DMS153 treated with DMSO at 0.1 percent for 48 hours (cell line): ENCODE measurements around the gene ALOX5.

ENCODE experiments used
- DNase-seq: peaks from one replicate; lab custom pipeline; 2025; ENCODE audit not compliant: unreplicated experiment; lab: John Stamatoyannopoulos, UW

ALOX5 gene

DNA sequence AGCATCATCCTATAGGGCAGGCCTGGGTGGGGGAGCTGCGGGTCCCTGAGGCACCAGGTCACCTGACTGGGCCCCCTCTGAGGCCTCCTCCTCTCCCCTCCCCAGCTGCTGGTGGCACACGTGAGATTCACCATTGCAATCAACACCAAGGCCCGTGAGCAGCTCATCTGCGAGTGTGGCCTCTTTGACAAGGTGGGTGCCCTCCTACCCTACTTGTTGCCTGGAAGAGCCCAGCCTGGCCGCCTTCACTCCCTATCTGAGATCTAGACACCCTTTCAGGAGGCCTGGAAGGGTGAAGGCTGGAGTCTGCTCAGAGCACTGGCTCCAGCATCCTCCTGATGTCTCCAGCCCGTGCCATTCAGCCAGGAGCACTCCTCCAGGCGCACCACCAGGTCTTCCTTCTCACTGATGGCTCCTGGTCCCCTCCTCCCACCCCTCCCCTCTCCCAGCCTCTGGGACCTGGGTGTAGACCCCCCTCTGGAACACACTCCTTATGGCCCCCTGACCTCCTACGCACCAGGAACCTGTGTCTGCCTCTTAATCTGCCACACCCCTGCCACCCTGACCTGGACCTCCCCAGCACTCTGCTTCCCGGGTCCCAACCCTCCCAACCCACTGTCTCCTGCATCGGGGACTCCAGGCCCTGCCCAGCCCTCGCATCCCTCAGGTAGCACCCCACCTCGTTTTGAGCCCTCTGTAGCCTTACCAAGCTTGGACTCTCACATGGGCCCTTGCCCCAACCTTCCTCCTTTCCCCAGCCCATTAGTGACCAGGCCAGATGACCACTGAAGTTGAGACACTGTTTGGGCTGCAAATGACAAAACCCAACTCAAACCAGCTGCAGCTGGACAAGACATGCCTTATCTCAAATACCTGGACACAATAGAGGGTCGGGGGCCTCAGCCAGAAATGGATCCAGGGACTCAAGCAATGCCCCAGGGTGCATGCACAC is 67.5 kb downstream of the ALOX5 start:
- no peak for DNase-seq

- DNase-seq, result no peak
Measured at GRCh38 chr10:45442251-45442650, 68.2 kb downstream of the ALOX5 start.

- no peak for DNase-seq
Measured at GRCh38 chr10:45442662-45443061, 68.6 kb downstream of the ALOX5 start.

- no peak for DNase-seq
Measured at GRCh38 chr10:45443101-45444009, 69.3 kb downstream of the ALOX5 start.

GRCh38 chr10:45444022-45444421 is 70.0 kb downstream of the ALOX5 start:
- no peak for DNase-seq

- DNase-seq, result no peak
Measured at GRCh38 chr10:45444976-45445898, 71.2 kb downstream of the ALOX5 start.

GRCh38 chr10:45446858-45447257 is 72.8 kb downstream of the ALOX5 start:
- no peak for DNase-seq

DNA sequence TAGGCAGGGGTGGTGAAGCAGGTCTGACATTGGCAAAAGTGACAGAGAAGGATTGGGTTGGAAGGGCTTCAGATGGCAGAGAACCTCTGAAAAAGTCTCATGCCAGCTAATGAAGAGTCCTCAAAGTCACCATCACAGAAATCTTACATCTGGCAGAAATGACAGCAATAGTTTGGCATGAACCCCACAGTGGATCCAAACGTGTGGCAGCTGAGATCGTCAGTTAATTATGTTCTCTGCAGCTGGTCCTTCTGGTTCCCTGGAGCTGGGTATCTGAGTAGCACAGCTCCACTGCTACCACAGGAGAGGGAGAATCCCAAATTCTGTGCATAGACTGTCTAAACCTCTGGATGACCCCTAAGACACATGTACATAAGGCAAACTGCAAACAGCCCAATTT is 73.4 kb downstream of the ALOX5 start:
- no peak for DNase-seq

GRCh38 chr10:45450866-45451265 is 76.8 kb downstream of the ALOX5 start:
- DNase-seq, result no peak

DNA sequence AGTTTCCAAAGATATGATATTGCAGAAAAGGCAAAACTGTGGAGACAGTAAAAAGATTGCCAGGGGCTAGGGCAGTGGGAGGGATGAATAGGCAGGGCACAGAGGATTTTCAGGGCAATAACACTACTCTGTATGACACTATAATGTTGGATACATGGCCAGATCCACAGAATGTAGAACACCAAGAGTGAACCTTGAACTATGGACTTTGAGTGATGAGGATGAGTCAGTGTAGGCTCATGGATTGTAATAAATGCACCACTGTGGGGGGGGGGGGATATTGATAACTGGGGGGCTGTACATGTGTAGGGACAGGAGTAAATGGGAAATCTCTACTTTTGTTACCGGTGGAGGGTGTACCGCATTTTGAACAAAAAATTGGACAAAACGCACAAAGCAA is 77.4 kb downstream of the ALOX5 start:
- no peak for DNase-seq

DNA sequence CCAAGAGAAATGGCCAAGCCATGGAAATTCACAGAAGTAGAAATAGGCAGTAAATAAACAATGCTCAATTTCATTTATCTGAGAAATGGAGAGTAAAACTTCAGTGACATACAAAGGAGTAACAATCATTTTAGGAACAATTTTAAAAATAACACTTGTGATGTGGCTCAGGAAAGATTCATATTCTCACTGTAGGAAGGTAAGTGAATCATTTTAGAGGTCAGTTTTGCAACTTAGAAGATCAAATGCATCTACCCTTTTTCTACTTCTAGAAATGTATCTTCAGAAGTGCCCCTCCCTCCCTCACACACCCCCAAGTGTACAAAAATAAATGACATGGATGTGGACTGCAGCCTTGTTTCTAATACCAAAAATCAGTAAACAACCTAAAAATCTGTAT is 78.3 kb downstream of the ALOX5 start:
- no peak for DNase-seq

GRCh38 chr10:45452743-45453452 is 78.9 kb downstream of the ALOX5 start:
- no peak for DNase-seq

DNA sequence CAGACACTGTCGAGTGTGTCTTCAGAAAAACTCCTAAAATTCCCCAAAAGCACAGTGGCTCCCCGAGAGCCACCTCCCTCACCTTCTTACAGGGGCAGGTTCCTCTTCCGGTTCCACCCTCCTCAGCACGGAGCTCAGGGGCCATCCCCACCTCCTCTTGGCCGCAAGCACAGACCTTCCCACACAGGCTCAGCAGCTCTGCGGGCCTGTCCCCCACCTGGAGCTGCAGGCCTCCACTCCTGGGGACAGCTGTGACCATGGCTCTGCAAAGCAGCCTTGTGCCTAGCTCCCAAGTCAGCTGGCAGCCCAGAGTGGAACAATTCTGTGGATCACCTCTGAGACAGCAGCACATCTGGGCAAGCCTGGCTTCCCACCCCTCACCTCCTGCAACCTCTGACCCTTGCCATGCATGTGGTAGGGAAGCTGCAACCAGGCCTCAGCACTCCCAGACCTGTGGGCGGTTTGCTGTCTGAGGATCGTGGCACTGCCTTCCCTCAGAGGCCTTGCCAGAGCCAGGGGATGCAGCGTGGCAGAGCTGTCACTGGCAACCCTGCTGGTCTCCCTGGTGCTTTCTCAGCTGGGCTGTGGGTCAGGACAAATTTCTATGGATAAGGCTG is 79.7 kb downstream of the ALOX5 start:
- DNase-seq, result no peak

DNA sequence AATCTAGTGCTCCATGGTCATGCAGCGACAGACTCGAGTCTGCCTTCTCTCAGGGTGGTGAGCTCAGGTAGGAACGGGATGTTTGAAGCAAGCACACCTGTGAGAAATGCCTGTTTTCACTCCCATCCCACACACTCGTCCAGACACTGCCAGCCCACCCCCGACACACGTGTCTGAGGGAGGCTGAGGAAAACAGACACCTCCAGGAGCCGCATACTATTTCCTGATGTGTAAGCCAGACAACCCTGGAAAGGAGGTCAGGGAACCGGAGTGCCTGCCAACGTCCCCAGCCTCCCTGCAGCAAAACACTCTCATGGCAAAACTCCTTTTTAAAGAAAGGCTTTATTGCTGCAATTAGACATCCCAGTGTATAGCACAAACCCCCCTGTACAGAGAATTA is 80.2 kb downstream of the ALOX5 start:
- no peak for DNase-seq

DNA sequence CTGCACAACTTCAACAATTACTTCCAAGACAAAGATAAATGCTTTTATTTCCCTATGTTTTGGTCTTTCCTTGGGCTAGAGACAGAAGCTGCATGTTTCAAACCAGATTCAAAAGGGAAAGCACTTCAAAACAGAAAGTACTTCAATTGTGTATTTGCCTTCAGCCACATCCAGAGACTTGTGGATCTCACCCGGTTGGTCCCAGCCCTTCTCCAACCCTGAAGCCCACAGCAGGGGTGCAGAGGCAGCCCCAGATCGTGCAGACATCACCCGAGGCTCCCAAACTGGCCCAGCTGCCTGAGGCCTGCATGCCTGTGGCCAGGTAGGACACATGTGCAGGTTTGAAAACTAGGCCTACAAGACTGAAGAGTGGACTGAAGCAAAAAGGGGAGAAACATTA is 80.8 kb downstream of the ALOX5 start:
- DNase-seq, result no peak

- DNase-seq, result no peak
Measured at GRCh38 chr10:45456233-45456632, 82.2 kb downstream of the ALOX5 start.

GRCh38 chr10:45456822-45457221 is 82.8 kb downstream of the ALOX5 start:
- DNase-seq, result no peak

GRCh38 chr10:45457487-45457886 is 83.5 kb downstream of the ALOX5 start:
- DNase-seq, result no peak

DNA sequence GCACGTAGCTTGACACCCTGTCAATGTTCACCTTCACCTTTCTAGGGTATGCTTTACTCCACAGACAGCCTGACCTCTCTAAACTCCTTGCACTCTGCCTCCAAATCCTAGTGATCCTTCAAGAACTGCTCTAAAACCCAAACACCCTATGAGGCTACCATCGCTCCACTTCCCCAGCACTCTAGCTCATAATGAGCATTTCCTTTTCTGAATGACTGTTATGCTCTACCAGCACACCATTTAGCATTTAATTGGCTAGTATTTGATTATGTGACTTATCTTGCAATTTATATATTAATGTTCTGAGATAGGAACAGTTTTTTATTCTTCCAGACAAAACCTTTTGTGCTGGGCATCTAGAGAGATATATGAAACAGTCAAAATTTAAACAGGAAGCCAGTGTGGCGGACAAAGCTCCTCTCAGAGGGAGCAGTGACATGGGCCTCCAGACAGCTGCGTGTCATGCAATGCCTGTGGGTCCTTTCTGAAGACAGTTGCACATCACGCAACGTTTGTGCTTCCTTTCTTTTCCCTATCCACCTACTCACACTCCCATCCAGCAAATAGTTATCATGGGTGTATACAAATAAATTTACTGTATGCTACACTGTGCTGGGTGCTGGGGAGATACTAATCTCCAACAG is 86.3 kb downstream of the ALOX5 start:
- DNase-seq, result no peak
